ENCODE data around the gene DNAJB13.

DNA sequence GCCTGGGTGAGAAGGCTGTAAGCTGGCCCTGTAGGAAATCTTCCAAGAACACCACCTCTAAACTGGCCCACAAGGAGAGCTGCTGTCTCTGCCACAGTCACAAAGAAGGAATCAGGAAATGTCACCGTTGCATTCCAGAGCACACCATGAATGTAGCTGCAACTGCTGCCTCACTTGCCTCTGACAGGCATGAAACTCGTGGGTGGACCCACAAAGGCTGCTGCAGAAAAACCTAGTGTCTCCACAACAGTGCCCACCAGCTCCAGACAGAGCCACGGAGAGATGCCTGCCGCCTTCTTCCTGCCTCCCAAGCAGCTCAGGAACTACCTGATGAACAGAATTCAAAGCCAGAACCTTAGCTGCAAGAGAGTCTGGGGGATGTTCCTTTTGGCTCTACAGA, 10.5 kb downstream of the DNAJB13 start:
- no peak for TF ChIP-seq POLR2A (IDR thresholded peaks at IDR 0.05)
- TF ChIP-seq CTCF (IDR thresholded peaks at IDR 0.05), result no peak

All from right lobe of liver (tissue), 4 donors.